WTC11 (cell line): ENCODE measurements around the gene SNX22. TPM values are rescaled to one million over a fixed set of nuclear protein-coding genes. Genes with fewer than 3 reads are reported as not detected.

Source experiments
- ATAC-seq: fragments of 200-7000 bp; cut with Tn5 transposase; 2 replicates; pipeline ENCODE4 v1.10.0; 2021; ENCODE audit warnings: mild to moderate bottlenecking, moderate library complexity
- CTCF ChIA-PET: fragments of 300-600 bp; sonication (Branson Sonifier 250); formaldehyde crosslinking; loops from one replicate; lab custom pipeline; 2021; ENCODE audit warnings: antibody characterized with exemption; lab: Charles Lee
- POLR2A ChIA-PET: fragments of 350-600 bp; sonication (Branson Sonifier 250); formaldehyde crosslinking; loops from one replicate; lab custom pipeline; 2021; ENCODE audit warnings: antibody characterized with exemption; lab: Charles Lee
- DNase-seq: peaks from one replicate; pipeline ENCODE4 v3.0.0; 2021; ENCODE audit warnings: low spot score
- H3K27ac Mint-ChIP-seq: 2 replicates; pipeline ENCODE4 v1.8.0; 2021; ENCODE audit warnings: mixed read lengths
- H3K27me3 Mint-ChIP-seq: 2 replicates; pipeline ENCODE4 v1.8.0; 2021; ENCODE audit warnings: low read depth, mild to moderate bottlenecking, moderate library complexity, mixed read lengths
- H3K36me3 Mint-ChIP-seq: 2 replicates; pipeline ENCODE4 v1.8.0; 2021; ENCODE audit warnings: mixed read lengths
- H3K4me1 Mint-ChIP-seq: 2 replicates; pipeline ENCODE4 v1.8.0; 2022; ENCODE audit warnings: mixed read lengths
- H3K4me3 Mint-ChIP-seq: 2 replicates; pipeline ENCODE4 v1.8.0; 2021; ENCODE audit warnings: mild to moderate bottlenecking, moderate library complexity, mixed read lengths
- H3K9me3 Mint-ChIP-seq: 2 replicates; pipeline ENCODE4 v1.8.0; 2021; ENCODE audit warnings: mixed read lengths
- CREB1 ChIP-seq: sonication (generic); formaldehyde crosslinking; IDR thresholded peaks from 2 replicates; pipeline ENCODE4 v1.8.0; 2023; ENCODE audit warnings: mild to moderate bottlenecking, missing genetic modification reagents
- CTCF ChIP-seq: fragments of 200-600 bp; IDR thresholded peaks from 2 replicates; pipeline ENCODE4 v1.8.0; 2022; ENCODE audit warnings: antibody characterized with exemption
- E2F1 ChIP-seq: sonication (generic); formaldehyde crosslinking; IDR thresholded peaks from 2 replicates; pipeline ENCODE4 v1.8.0; 2022; ENCODE audit warnings: mild to moderate bottlenecking, missing genetic modification reagents
- ERG ChIP-seq: fragments of 250-450 bp; sonication (Bioruptor Pico); IDR thresholded peaks from 2 replicates; pipeline ENCODE4 v1.8.0; 2021; ENCODE audit warnings: mild to moderate bottlenecking
- NFYB ChIP-seq: sonication (generic); formaldehyde crosslinking; conservative IDR thresholded peaks from 2 replicates; pipeline ENCODE4 v1.8.0; 2022; ENCODE audit warnings: low read depth, missing genetic modification reagents
- OVOL2 ChIP-seq: fragments of 250-450 bp; sonication (Bioruptor Pico); IDR thresholded peaks from 2 replicates; pipeline ENCODE4 v1.9.0; 2021; ENCODE audit warnings: mild to moderate bottlenecking, borderline replicate concordance
- ZMAT4 ChIP-seq: fragments of 250-450 bp; sonication (Bioruptor Pico); IDR thresholded peaks from 2 replicates; pipeline ENCODE4 v1.9.0; 2021; ENCODE audit warnings: mild to moderate bottlenecking
- ZNF232 ChIP-seq: sonication (generic); formaldehyde crosslinking; IDR thresholded peaks from 2 replicates; pipeline ENCODE4 v1.8.0; 2022; ENCODE audit warnings: mild to moderate bottlenecking, missing genetic modification reagents
- ZNF423 ChIP-seq: fragments of 250-450 bp; sonication (Bioruptor Pico); IDR thresholded peaks from 2 replicates; pipeline ENCODE4 v2.1.2; 2022; ENCODE audit warnings: mild to moderate bottlenecking, moderate library complexity
- ZNF671 ChIP-seq: fragments of 250-450 bp; sonication (Bioruptor Pico); IDR thresholded peaks from 2 replicates; pipeline ENCODE4 v1.8.0; 2021; ENCODE audit warnings: mild to moderate bottlenecking
- ZSCAN18 ChIP-seq: fragments of 250-450 bp; sonication (Bioruptor Pico); IDR thresholded peaks from 2 replicates; pipeline ENCODE4 v2.1.2; 2022; ENCODE audit warnings: mild to moderate bottlenecking, moderate library complexity
- total RNA-seq: library from RNA; stranded (reverse); gene quantifications from 3 replicates; pipeline ENCODE4 v1.2.3, GENCODE V29; 2021

The SNX22 gene
- total RNA-seq, 1 experiment from 2014 or later, result 5.9 TPM

- TF ChIP-seq CTCF, result no peak
These were observed 45.9 kb downstream of the SNX22 start (continued) for GRCh38 chr15:64197425-64197824.

GRCh38 chr15:64205202-64205601 is 53.7 kb downstream of the SNX22 start:
- H3K36me3 Mint-ChIP-seq, result peaks cover 14% of the 10 kb centered on the region
- CTCF ChIA-PET, result interaction anchor here (1.7 kb wide), 1 partner anchor 42 kb away, joined by 5 read pairs; the partner anchor contains the start of gene PPIB
- no peak overlapping the region for H3K27ac Mint-ChIP-seq
- DNase-seq (no peak), ATAC-seq (no peak)
- POLR2A ChIA-PET, result no interaction called here
- no peaks in the 10 kb centered on the region for H3K4me1 Mint-ChIP-seq
- no peaks in the 10 kb centered on the region for H3K9me3 Mint-ChIP-seq
- no peak for TF ChIP-seq E2F1 (CRISPR knock-in tag)
- no peak for TF ChIP-seq CREB1 (CRISPR knock-in tag)
- no peak for TF ChIP-seq OVOL2 (CRISPR knock-in tag)
- no peak for TF ChIP-seq ZSCAN18 (CRISPR knock-in tag)
- no peak for TF ChIP-seq ZNF671
- no peak for TF ChIP-seq NFYB (CRISPR knock-in tag)
- no peak for TF ChIP-seq ZMAT4 (CRISPR knock-in tag)
- TF ChIP-seq ZNF232, result no peak
- TF ChIP-seq ERG (CRISPR knock-in tag), result no peak
- TF ChIP-seq ZNF423 (CRISPR knock-in tag), result no peak
- H3K4me3 Mint-ChIP-seq, result no peak overlapping the region
- H3K27me3 Mint-ChIP-seq, result no peaks in the 10 kb centered on the region

Other genes with a start within 250 kb of the SNX22 start
- gene DAPK2, start 105.2 kb upstream of the SNX22 start, total RNA-seq, result 1.0 to 2.3 TPM (median 1.5 TPM) in 3 replicates
- gene CIAO2A, start 57.9 kb upstream of the SNX22 start, total RNA-seq, result 67.6 to 73.6 TPM (median 72.3 TPM) in 3 replicates
- gene SNX1, start 55.7 kb upstream of the SNX22 start, total RNA-seq, result 60.2 to 65.7 TPM (median 61.8 TPM) in 3 replicates
- 469 to 495 TPM (median 485 TPM) in 3 replicates for gene PPIB, start 11.3 kb downstream of the SNX22 start, total RNA-seq
- 14.9 to 19.3 TPM (median 15.3 TPM) in 3 replicates for gene CSNK1G1, start 204.4 kb downstream of the SNX22 start, total RNA-seq
- gene PCLAF, start 229.7 kb downstream of the SNX22 start, total RNA-seq, result 27.2 to 41.6 TPM (median 41.5 TPM) in 3 replicates
- gene TRIP4, start 236.1 kb downstream of the SNX22 start, total RNA-seq, result 12.9 to 15.7 TPM (median 15.4 TPM) in 3 replicates